DOHH2 (cell line): ENCODE measurements around the gene SHLD2.
"Not testable (repeated sequence)": the region's sequence is repeated elsewhere in the genome, so short reads cannot be mapped to it uniquely, and the experiment has no call there.

Experiments
- EZH2phosphoT487 ChIP-seq: fragments of 200-600 bp; sonication (generic); IDR thresholded peaks from 2 replicates; pipeline ENCODE4 v1.6.1; 2017; ENCODE audit warnings: borderline replicate concordance, mild to moderate bottlenecking, antibody characterized with exemption, low read length, moderate library complexity, mixed read lengths
- TF ChIP-seq, protein P1 (sequence below): fragments of 200-600 bp; sonication (generic); IDR thresholded peaks from one replicate; pipeline ENCODE4 v1.5.1; 2014; ENCODE audit warnings: antibody characterized with exemption, mild to moderate bottlenecking, low read depth, low read length; ENCODE audit not compliant: poor library complexity, severe bottlenecking

- TF ChIP-seq, protein P1, sequence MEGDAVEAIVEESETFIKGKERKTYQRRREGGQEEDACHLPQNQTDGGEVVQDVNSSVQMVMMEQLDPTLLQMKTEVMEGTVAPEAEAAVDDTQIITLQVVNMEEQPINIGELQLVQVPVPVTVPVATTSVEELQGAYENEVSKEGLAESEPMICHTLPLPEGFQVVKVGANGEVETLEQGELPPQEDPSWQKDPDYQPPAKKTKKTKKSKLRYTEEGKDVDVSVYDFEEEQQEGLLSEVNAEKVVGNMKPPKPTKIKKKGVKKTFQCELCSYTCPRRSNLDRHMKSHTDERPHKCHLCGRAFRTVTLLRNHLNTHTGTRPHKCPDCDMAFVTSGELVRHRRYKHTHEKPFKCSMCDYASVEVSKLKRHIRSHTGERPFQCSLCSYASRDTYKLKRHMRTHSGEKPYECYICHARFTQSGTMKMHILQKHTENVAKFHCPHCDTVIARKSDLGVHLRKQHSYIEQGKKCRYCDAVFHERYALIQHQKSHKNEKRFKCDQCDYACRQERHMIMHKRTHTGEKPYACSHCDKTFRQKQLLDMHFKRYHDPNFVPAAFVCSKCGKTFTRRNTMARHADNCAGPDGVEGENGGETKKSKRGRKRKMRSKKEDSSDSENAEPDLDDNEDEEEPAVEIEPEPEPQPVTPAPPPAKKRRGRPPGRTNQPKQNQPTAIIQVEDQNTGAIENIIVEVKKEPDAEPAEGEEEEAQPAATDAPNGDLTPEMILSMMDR, result not testable (repeated sequence)
- not testable (repeated sequence) for TF ChIP-seq EZH2phosphoT487
Observed at GRCh38 chr10:87119029-87119428, 24.0 kb downstream of the SHLD2 start.
